HepG2 (cell line): Measurements from ENCODE around the gene CADPS2. TPM values are rescaled to one million over a fixed set of nuclear protein-coding genes. Genes with fewer than 3 reads are reported as not detected.

Source experiments
- ATAC-seq: fragments of 200-7000 bp; cut with Tn5 transposase; 3 replicates; pipeline ENCODE4 v1.9.1; 2020; ENCODE audit warnings: mild to moderate bottlenecking, moderate library complexity
- BruUV-seq: library from RNA; stranded (reverse); fragments of 400-500 nt; replicated peaks from 2 replicates; lab custom pipeline; 2021; lab: Mats Ljungman, UMichigan
- CTCF ChIA-PET: fragments of 300-600 bp; formaldehyde crosslinking; extraction: SDS; loops from one replicate; lab custom pipeline; 2021; ENCODE audit warnings: low total read pairs, inconsistent platforms, low intra/inter-chr PET ratio; lab: Yijun Ruan, JAX
- POLR2A ChIA-PET: fragments of 350-600 bp; sonication (Branson Sonifier 250); formaldehyde crosslinking; loops from one replicate; lab custom pipeline; 2020; ENCODE audit warnings: antibody characterized with exemption, inconsistent platforms; lab: Yijun Ruan, JAX
- DNase-seq: peaks from one replicate; pipeline ENCODE4 v3.0.0-alpha.2; 2015; ENCODE audit warnings: low spot score
- FAIRE-seq: peaks from 3 replicates; lab custom pipeline; 2011; peaks lifted over from hg19 to GRCh38; lab: Jason Lieb, UNC
- H2AFZ ChIP-seq: one replicate; pipeline ENCODE4 v1.6.1; 2011; ENCODE audit warnings: low read length, inconsistent platforms
- H3K27ac ChIP-seq: fragments of 300-600 bp; 3 replicates; pipeline ENCODE4 v1.8.0; 2011; ENCODE audit warnings: mixed run types, mild to moderate bottlenecking, mixed read lengths, low read length, inconsistent platforms; ENCODE audit not compliant: insufficient read depth; ENCODE audit errors: extremely low read length
- H3K27me3 ChIP-seq, 2 experiments: fragments of 200-600 bp in 1 of 2; 2 replicates in 1 of 2; 3 replicates in 1 of 2; pipeline versions ENCODE4 v1.6.0 to v1.8.0; 2011; ENCODE audit warnings: low read length in 2 of 2, mild to moderate bottlenecking in 2 of 2, moderate library complexity in 2 of 2, inconsistent platforms in 1 of 2; ENCODE audit not compliant: insufficient read depth in 2 of 2, control insufficient read depth in 1 of 2
- H3K36me3 ChIP-seq, 2 experiments: fragments of 200-600 bp in 1 of 2; replicated peaks in 1 of 2; 2 replicates in 1 of 2; 3 replicates in 1 of 2; pipeline versions ENCODE4 v1.5.1 to v1.8.0; 2011; ENCODE audit warnings: low read length in 2 of 2, inconsistent platforms in 1 of 2; ENCODE audit not compliant: insufficient read depth in 2 of 2, control insufficient read depth in 1 of 2
- H3K4me1 ChIP-seq: 2 replicates; pipeline ENCODE4 v1.5.1; 2012; ENCODE audit warnings: low read length, inconsistent platforms; ENCODE audit not compliant: insufficient read depth
- H3K4me2 ChIP-seq: 2 replicates; pipeline ENCODE4 v1.6.0; 2011; ENCODE audit warnings: low read depth, low read length, inconsistent platforms
- H3K4me3 ChIP-seq, 3 experiments: fragments of 200-600 bp in 1 of 3; sonication (generic), shearing (Covaris generic) in 1 of 3; replicated peaks in 1 of 3; 2 replicates each; pipeline ENCODE4 v1.5.1; 2011 to 2016; ENCODE audit warnings: low read length in 3 of 3, inconsistent platforms in 2 of 3, low read depth in 2 of 3, mild to moderate bottlenecking in 2 of 3, control low read depth in 1 of 3, mixed read lengths in 1 of 3; ENCODE audit not compliant: insufficient read depth in 1 of 3
- H3K79me2 ChIP-seq: one replicate; pipeline ENCODE4 v1.6.1; 2011; ENCODE audit warnings: low read length, inconsistent platforms; ENCODE audit not compliant: insufficient read depth
- H3K9ac ChIP-seq: 2 replicates; pipeline ENCODE4 v1.6.0; 2011; ENCODE audit warnings: mild to moderate bottlenecking, low read depth, low read length, inconsistent platforms; ENCODE audit not compliant: insufficient read depth
- H3K9me3 ChIP-seq: 2 replicates; pipeline ENCODE4 v1.5.1; 2012; ENCODE audit warnings: mild to moderate bottlenecking, low read length
- H4K20me1 ChIP-seq: 2 replicates; pipeline ENCODE4 v1.6.0; 2011; ENCODE audit warnings: inconsistent platforms, mild to moderate bottlenecking, low read length, moderate library complexity; ENCODE audit not compliant: insufficient read depth
- ARID3A ChIP-seq: IDR thresholded peaks from 2 replicates; pipeline ENCODE4 v1.6.1; 2012; ENCODE audit warnings: low read depth, low read length, improper control_type of control experiment
- CTCF ChIP-seq: sonication (generic); formaldehyde crosslinking; IDR thresholded peaks from 2 replicates; pipeline ENCODE4 v1.5.0; 2020; ENCODE audit warnings: mild to moderate bottlenecking, missing genetic modification reagents, moderate library complexity
- HHEX ChIP-seq: IDR thresholded peaks from 2 replicates; pipeline ENCODE4 v1.6.1; 2016; ENCODE audit warnings: control low read depth
- HNRNPK ChIP-seq: fragments of 200-400 bp; formaldehyde crosslinking; IDR thresholded peaks from 2 replicates; pipeline ENCODE4 v1.6.1; 2018; ENCODE audit warnings: low read length, low read depth, moderate library complexity, mild to moderate bottlenecking; ENCODE audit not compliant: poor library complexity, severe bottlenecking
- RFX3 ChIP-seq: IDR thresholded peaks from 2 replicates; pipeline ENCODE4 v1.6.1; 2016; ENCODE audit warnings: missing biosample characterization, missing genetic modification reagents
- STAG1 ChIP-seq: sonication (generic); formaldehyde crosslinking; IDR thresholded peaks from 2 replicates; pipeline ENCODE4 v1.4.0; 2020; ENCODE audit warnings: missing genetic modification reagents
- ZNF329 ChIP-seq: sonication (generic); formaldehyde crosslinking; IDR thresholded peaks from 2 replicates; pipeline ENCODE4 v1.9.0; 2021; ENCODE audit warnings: low read depth, mild to moderate bottlenecking, missing genetic modification reagents
- ZSCAN29 ChIP-seq: sonication (generic); formaldehyde crosslinking; conservative IDR thresholded peaks from 2 replicates; pipeline ENCODE4 v1.4.0; 2020; ENCODE audit warnings: mild to moderate bottlenecking, missing genetic modification reagents
- WGBS: methylation state at CpG from one replicate; pipeline ENCODE4 v1.1.6; 2017; ENCODE audit warnings: low lambda C conversion rate; 5-methylcytosine and 5-hydroxymethylcytosine counted together
- in situ Hi-C: cut with HindIII; loops from 2 replicates; pipeline ENCODE4 v1.10.0; 2017; ENCODE audit warnings: low pct_unique_long_range_greater_than_20kb; ENCODE audit not compliant: extremely low pct_ligation_motif_present
- intact Hi-C: fragments of 100-400 bp; cut with micrococcal nuclease; formaldehyde crosslinking; loops from one replicate; pipeline ENCODE4 v1.10.0; 2022; ENCODE audit not compliant: unreplicated experiment
- polyA plus RNA-seq, 8 experiments: library from polyadenylated mRNA; depleted of rRNA in 3 of 8; stranded (reverse) in 7 of 8; unstranded in 1 of 8; fragments of >200 nt; fragmentation: Illumina TruSeq in 4 of 8; extraction: Trizol in 4 of 8; gene quantifications; 2 replicates each; pipeline versions ENCODE4 v1.2.1 to v1.2.3, GENCODE V29; 2011 to 2016; ENCODE audit warnings: low read depth in 4 of 8, missing spikeins in 1 of 8, mixed read lengths in 1 of 8; ENCODE audit not compliant: insufficient read depth in 1 of 8
- total RNA-seq, 5 experiments: library from RNA; depleted of rRNA; stranded (reverse); fragments of >200 nt; fragmentation: Illumina TruSeq; extraction: Trizol; gene quantifications; 2 replicates each; pipeline ENCODE4 v1.2.3, GENCODE V29; 2016; ENCODE audit warnings: low read depth in 1 of 5

The CADPS2 gene
- total and polyA plus RNA-seq, 2 of the 13 experiments (the other 11 are each of a cell fraction or from before 2014, with no cell fraction given): 17.6 to 43.8 TPM

- H3K4me3 ChIP-seq: no peak overlapping the region
- H3K9ac ChIP-seq: no peak overlapping the region
- no peaks in the 10 kb centered on the region for H4K20me1 ChIP-seq
- in situ Hi-C loops (loop anchor here (10.0 kb wide), 1 partner anchor 438 kb away; no protein-coding TSS in a partner anchor), intact Hi-C loops (loop anchor here (5.0 kb wide), 2 partner anchors 230 to 620 kb away; partner anchors contain the start of gene FEZF1)
- no peaks in the 10 kb centered on the region for H3K9me3 ChIP-seq
- TF ChIP-seq ZNF329 (no peak), STAG1 (CRISPR knock-in tag) (peak; percentile 43), CTCF (peak; percentile 28; the same call in 1 of the 2 replicates), ARID3A (0 out of 2 replicates have a peak, but pooled peaks have one; percentile 43), HHEX (CRISPR knock-in tag) (no peak), HNRNPK (peak; percentile 63), ZSCAN29 (no peak), RFX3 (CRISPR knock-in tag) (no peak)
- no peak overlapping the region for H2AFZ ChIP-seq
- POLR2A ChIA-PET: no interaction called here
- 60% methylated on average over 9 of the region's 9 CpGs for WGBS
- FAIRE-seq: no peak
- DNase-seq: peak; percentile 4
- ATAC-seq: no peak
- H3K79me2 ChIP-seq: no peaks in the 10 kb centered on the region
- no TSS peak for BruUV-seq
- H3K4me1 ChIP-seq: no peaks in the 10 kb centered on the region
- CTCF ChIA-PET: interaction anchor here (1.2 kb wide), 1 partner anchor 440 kb away, joined by 3 read pairs; no protein-coding TSS in a partner anchor
- H3K27ac ChIP-seq: no peak overlapping the region
- no peaks in the 10 kb centered on the region for H3K27me3 ChIP-seq
- H3K4me2 ChIP-seq: no peak overlapping the region
- H3K36me3 ChIP-seq: no peaks in the 10 kb centered on the region
Observed at GRCh38 chr7:122532406-122533269, 353.6 kb downstream of the CADPS2 start.
